Ishikawa (cell line): ENCODE results near the gene SGCD.

Source experiments
- CEBPB ChIP-seq: IDR thresholded peaks from 2 replicates; pipeline ENCODE4 v1.6.1; 2012
- CREB1 ChIP-seq: IDR thresholded peaks from 2 replicates; pipeline ENCODE4 v1.6.1; 2012; ENCODE audit warnings: low read depth
- EGR1 ChIP-seq: IDR thresholded peaks from 2 replicates; pipeline ENCODE4 v1.6.1; 2012
- EP300 ChIP-seq: IDR thresholded peaks from 2 replicates; pipeline ENCODE4 v1.6.1; 2012; ENCODE audit warnings: borderline replicate concordance
- FOXM1 ChIP-seq: IDR thresholded peaks from 2 replicates; pipeline ENCODE4 v1.6.1; 2012; ENCODE audit warnings: low read depth, borderline replicate concordance
- NFIC ChIP-seq: IDR thresholded peaks from 2 replicates; pipeline ENCODE4 v1.6.1; 2012
- RAD21 ChIP-seq: IDR thresholded peaks from 2 replicates; pipeline ENCODE4 v1.6.1; 2012; ENCODE audit warnings: low read depth
- TAF1 ChIP-seq: IDR thresholded peaks from 2 replicates; pipeline ENCODE4 v1.6.1; 2012; ENCODE audit warnings: low read depth, mild to moderate bottlenecking
- TCF12 ChIP-seq: IDR thresholded peaks from 2 replicates; pipeline ENCODE4 v1.6.1; 2012; ENCODE audit warnings: low read depth
- TEAD4 ChIP-seq: IDR thresholded peaks from 2 replicates; pipeline ENCODE4 v1.6.1; 2012
- YY1 ChIP-seq: IDR thresholded peaks from 2 replicates; pipeline ENCODE4 v1.6.1; 2012; ENCODE audit warnings: low read depth
- ZBTB7A ChIP-seq: IDR thresholded peaks from 2 replicates; pipeline ENCODE4 v1.6.1; 2012; ENCODE audit warnings: low read depth
- TF ChIP-seq, protein P1 (sequence below): IDR thresholded peaks from 2 replicates; pipeline ENCODE4 v1.6.1; 2012; ENCODE audit warnings: low read depth, mild to moderate bottlenecking
- TF ChIP-seq, protein P2 (sequence below): IDR thresholded peaks from 2 replicates; pipeline ENCODE4 v1.6.1; 2012
- TF ChIP-seq, protein P3 (sequence below): IDR thresholded peaks from 2 replicates; pipeline ENCODE4 v1.6.1; 2012

The SGCD gene

DNA sequence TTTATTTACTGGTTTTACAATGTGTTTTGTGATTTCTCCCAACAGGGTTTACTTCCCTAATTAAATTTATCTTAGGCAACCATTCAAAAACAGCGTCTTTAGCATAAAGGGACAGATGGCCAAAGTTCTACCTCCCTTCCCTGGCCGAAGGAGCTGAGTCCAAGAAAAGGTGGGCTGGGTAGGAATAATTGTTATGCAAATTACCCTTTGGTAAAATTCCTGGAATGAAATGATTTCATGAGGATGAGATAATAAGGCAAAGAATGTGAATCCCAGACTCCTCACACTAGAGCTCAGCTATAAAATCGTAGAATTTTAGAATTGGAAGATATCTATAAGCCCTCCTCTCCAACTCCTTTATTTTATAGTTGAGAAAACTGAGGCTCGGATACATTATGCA lies 119.6 kb downstream of the SGCD start:
- TF ChIP-seq TEAD4 (no peak), NFIC (no peak), ZBTB7A (no peak), FOXM1 (no peak), TAF1 (no peak), CREB1 (no peak), RAD21 (no peak), EGR1 (no peak), EP300 (no peak), TCF12 (no peak), CEBPB (no peak), YY1 (no peak)
- TF ChIP-seq, protein P1, sequence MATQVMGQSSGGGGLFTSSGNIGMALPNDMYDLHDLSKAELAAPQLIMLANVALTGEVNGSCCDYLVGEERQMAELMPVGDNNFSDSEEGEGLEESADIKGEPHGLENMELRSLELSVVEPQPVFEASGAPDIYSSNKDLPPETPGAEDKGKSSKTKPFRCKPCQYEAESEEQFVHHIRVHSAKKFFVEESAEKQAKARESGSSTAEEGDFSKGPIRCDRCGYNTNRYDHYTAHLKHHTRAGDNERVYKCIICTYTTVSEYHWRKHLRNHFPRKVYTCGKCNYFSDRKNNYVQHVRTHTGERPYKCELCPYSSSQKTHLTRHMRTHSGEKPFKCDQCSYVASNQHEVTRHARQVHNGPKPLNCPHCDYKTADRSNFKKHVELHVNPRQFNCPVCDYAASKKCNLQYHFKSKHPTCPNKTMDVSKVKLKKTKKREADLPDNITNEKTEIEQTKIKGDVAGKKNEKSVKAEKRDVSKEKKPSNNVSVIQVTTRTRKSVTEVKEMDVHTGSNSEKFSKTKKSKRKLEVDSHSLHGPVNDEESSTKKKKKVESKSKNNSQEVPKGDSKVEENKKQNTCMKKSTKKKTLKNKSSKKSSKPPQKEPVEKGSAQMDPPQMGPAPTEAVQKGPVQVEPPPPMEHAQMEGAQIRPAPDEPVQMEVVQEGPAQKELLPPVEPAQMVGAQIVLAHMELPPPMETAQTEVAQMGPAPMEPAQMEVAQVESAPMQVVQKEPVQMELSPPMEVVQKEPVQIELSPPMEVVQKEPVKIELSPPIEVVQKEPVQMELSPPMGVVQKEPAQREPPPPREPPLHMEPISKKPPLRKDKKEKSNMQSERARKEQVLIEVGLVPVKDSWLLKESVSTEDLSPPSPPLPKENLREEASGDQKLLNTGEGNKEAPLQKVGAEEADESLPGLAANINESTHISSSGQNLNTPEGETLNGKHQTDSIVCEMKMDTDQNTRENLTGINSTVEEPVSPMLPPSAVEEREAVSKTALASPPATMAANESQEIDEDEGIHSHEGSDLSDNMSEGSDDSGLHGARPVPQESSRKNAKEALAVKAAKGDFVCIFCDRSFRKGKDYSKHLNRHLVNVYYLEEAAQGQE = no peak
- TF ChIP-seq, protein P2, sequence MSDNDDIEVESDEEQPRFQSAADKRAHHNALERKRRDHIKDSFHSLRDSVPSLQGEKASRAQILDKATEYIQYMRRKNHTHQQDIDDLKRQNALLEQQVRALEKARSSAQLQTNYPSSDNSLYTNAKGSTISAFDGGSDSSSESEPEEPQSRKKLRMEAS = no peak
- TF ChIP-seq, protein P3, sequence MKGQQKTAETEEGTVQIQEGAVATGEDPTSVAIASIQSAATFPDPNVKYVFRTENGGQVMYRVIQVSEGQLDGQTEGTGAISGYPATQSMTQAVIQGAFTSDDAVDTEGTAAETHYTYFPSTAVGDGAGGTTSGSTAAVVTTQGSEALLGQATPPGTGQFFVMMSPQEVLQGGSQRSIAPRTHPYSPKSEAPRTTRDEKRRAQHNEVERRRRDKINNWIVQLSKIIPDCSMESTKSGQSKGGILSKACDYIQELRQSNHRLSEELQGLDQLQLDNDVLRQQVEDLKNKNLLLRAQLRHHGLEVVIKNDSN = no peak

DNA sequence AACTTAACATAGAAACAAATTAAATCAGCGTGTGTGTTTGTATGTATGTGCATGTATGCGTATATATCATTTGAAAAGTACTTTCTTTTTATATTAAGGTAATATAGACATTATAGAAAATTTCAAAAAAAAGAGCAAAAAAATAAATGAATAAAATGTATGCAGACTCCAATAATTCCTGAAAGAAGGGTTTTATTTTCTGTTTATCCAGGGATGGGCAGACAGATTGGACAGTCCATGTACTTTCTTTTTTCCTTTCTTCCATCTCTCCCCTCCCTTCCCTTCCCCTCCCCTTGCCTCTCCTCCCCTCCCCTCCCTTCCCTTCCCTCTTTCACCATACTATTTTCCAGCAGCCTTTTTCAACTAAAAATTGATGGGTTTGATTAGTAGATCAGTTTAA lies 123.8 kb downstream of the SGCD start:
- TF ChIP-seq, protein P1 = no peak
- TF ChIP-seq FOXM1 = no peak
- no peak for TF ChIP-seq CREB1
- TF ChIP-seq, protein P3 = no peak
- TF ChIP-seq ZBTB7A = no peak
- no peak for TF ChIP-seq EP300

DNA sequence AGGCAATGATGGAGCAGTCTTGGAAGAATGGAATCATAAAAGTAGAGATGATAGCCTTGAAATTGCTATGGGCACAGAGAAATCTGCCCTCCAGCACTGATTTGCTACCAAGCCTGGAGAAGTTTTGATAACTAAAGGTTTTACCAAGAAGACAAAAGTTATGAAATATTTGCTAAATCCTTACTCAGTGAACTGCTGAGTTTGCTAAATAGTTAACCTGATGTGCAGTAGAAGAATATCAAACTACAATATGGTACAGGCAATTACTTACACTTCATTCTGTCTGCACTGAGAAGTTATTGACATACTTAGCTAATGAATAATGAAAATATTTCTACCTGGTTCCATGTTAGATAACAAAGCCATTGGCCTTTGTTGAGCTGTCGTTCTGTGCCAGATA lies 124.5 kb downstream of the SGCD start:
- no peak for TF ChIP-seq RAD21
- no peak for TF ChIP-seq ZBTB7A
- TF ChIP-seq EP300 = no peak
- TF ChIP-seq, protein P1 = no peak
- TF ChIP-seq TAF1 = no peak

DNA sequence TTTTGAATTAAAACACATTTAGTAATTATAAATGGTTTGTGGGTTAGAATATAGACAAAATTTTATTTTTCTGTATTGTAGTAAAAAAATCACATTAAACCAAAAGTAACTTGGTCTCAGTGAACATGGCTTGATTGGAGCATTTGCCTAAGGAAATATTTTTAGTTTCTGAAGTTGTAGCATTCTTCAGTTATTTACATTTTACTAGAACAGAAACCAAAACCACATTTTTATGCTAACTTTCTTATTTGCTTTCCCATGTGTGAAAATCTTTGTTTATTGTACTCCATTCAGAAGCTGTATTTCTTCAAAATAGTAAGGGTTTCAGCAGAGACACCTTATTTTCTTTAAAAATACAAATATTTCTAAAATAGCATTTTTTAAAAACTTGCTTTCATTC lies 129.9 kb downstream of the SGCD start:
- TF ChIP-seq EGR1 = no peak
- TF ChIP-seq, protein P3 = no peak
- no peak for TF ChIP-seq TAF1
- no peak for TF ChIP-seq YY1
- TF ChIP-seq ZBTB7A = no peak
- TF ChIP-seq, protein P2 = no peak
- TF ChIP-seq TCF12 = no peak
- TF ChIP-seq FOXM1 = no peak
- TF ChIP-seq, protein P1 = no peak
- TF ChIP-seq NFIC = no peak
- no peak for TF ChIP-seq CEBPB
- TF ChIP-seq CREB1 = no peak
- TF ChIP-seq TEAD4 = no peak
- no peak for TF ChIP-seq EP300
- no peak for TF ChIP-seq RAD21
